Measurements from ENCODE around the gene PRKD1.

PRKD1 gene

GRCh38 chr14:29584992-29585391 is 342.7 kb downstream of the PRKD1 start:
- no peak for DNase-seq
- in situ Hi-C loops (cut with MboI; ENCODE audit: low pct_unique_long_range_greater_than_20kb, low sequenced_read_pairs): no loop called here

GRCh38 chr14:29580763-29581162 is 346.9 kb downstream of the PRKD1 start:
- in situ Hi-C loops (cut with MboI; ENCODE audit: low pct_unique_long_range_greater_than_20kb, low sequenced_read_pairs): no loop called here

GRCh38 chr14:29579838-29580237 is 347.8 kb downstream of the PRKD1 start:
- DNase-seq: no peak
- in situ Hi-C loops (cut with MboI; ENCODE audit: low pct_unique_long_range_greater_than_20kb, low sequenced_read_pairs): no loop called here

More at GRCh38 chr14:29580763-29581162, 346.9 kb downstream of the PRKD1 start:
- no peak for DNase-seq

- DNase-seq: no peak
- in situ Hi-C loops (cut with MboI; ENCODE audit: low pct_unique_long_range_greater_than_20kb, low sequenced_read_pairs): no loop called here
Observed at GRCh38 chr14:29576927-29577326, 350.7 kb downstream of the PRKD1 start.

GRCh38 chr14:29569194-29569593 is 358.5 kb downstream of the PRKD1 start:
- in situ Hi-C loops (cut with MboI; ENCODE audit: low pct_unique_long_range_greater_than_20kb, low sequenced_read_pairs): no loop called here
- no peak for DNase-seq

GRCh38 chr14:29566194-29566593 is 361.5 kb downstream of the PRKD1 start:
- no peak for DNase-seq
- in situ Hi-C loops (cut with MboI; ENCODE audit: low pct_unique_long_range_greater_than_20kb, low sequenced_read_pairs): no loop called here

GRCh38 chr14:29558516-29558915 is 369.1 kb downstream of the PRKD1 start:
- DNase-seq: no peak
- in situ Hi-C loops (cut with MboI; ENCODE audit: low pct_unique_long_range_greater_than_20kb, low sequenced_read_pairs): no loop called here

- in situ Hi-C loops (cut with MboI; ENCODE audit: low pct_unique_long_range_greater_than_20kb, low sequenced_read_pairs): no loop called here
- no peak for DNase-seq
Observed at GRCh38 chr14:29554335-29554734, 373.3 kb downstream of the PRKD1 start.

- in situ Hi-C loops (cut with MboI; ENCODE audit: low pct_unique_long_range_greater_than_20kb, low sequenced_read_pairs): no loop called here
- DNase-seq: no peak
Observed at GRCh38 chr14:29553427-29553826, 374.2 kb downstream of the PRKD1 start.

GRCh38 chr14:29548948-29549370 is 378.7 kb downstream of the PRKD1 start:
- in situ Hi-C loops (cut with MboI; ENCODE audit: low pct_unique_long_range_greater_than_20kb, low sequenced_read_pairs): no loop called here
- DNase-seq: peak; percentile 60

- in situ Hi-C loops (cut with MboI; ENCODE audit: low pct_unique_long_range_greater_than_20kb, low sequenced_read_pairs): no loop called here
- no peak for DNase-seq
Observed at GRCh38 chr14:29545714-29546113, 381.9 kb downstream of the PRKD1 start.

- DNase-seq: peak; percentile 9
- in situ Hi-C loops (cut with MboI; ENCODE audit: low pct_unique_long_range_greater_than_20kb, low sequenced_read_pairs): no loop called here
Observed at GRCh38 chr14:29536886-29537511, 390.6 kb downstream of the PRKD1 start.

GRCh38 chr14:29529418-29529817 is 398.2 kb downstream of the PRKD1 start:
- in situ Hi-C loops (cut with MboI; ENCODE audit: low pct_unique_long_range_greater_than_20kb, low sequenced_read_pairs): no loop called here
- DNase-seq: no peak

GRCh38 chr14:29528889-29529288 is 398.8 kb downstream of the PRKD1 start:
- no peak for DNase-seq
- in situ Hi-C loops (cut with MboI; ENCODE audit: low pct_unique_long_range_greater_than_20kb, low sequenced_read_pairs): no loop called here

- DNase-seq: no peak
- in situ Hi-C loops (cut with MboI; ENCODE audit: low pct_unique_long_range_greater_than_20kb, low sequenced_read_pairs): no loop called here
Observed at GRCh38 chr14:29527286-29527685, 400.4 kb downstream of the PRKD1 start.

Data from KBM-7 (cell line).